ENCODE results near the gene WNT8A.

The WNT8A gene

GRCh38 chr5:138096363-138096762 lies 12.5 kb downstream of the WNT8A start:
- TF ChIP-seq MYC (IDR thresholded peaks at IDR 0.05; ENCODE audit: low read depth, low read length) (no peak), POLR2A (IDR thresholded peaks at IDR 0.05; ENCODE audit: extremely low read depth, insufficient read length) (no peak)
- DNase-seq (ENCODE audit: low read depth): peak; percentile 18
- H3K4me3 ChIP-seq (ENCODE audit: low read depth, low read length): no peak overlapping the region

- TF ChIP-seq POLR2A (IDR thresholded peaks at IDR 0.05; ENCODE audit: extremely low read depth, insufficient read length): no peak
- no peak for TF ChIP-seq MAX (IDR thresholded peaks at IDR 0.05; ENCODE audit: low read depth, low read length)
- TF ChIP-seq MYC (IDR thresholded peaks at IDR 0.05; ENCODE audit: low read depth, low read length): no peak
- TF ChIP-seq CTCF (IDR thresholded peaks at IDR 0.05; ENCODE audit: low read depth, low read length): no peak
- no peak for DNase-seq (ENCODE audit: low read depth)
- H3K4me3 ChIP-seq (ENCODE audit: low read depth, low read length): no peak overlapping the region
These were observed 13.4 kb downstream of the WNT8A start for GRCh38 chr5:138096997-138097828.

GRCh38 chr5:138102454-138103318 lies 18.9 kb downstream of the WNT8A start:
- no peak overlapping the region for H3K4me3 ChIP-seq (ENCODE audit: low read depth, low read length)
- TF ChIP-seq POLR2A (IDR thresholded peaks at IDR 0.05; ENCODE audit: extremely low read depth, insufficient read length) (no peak), CTCF (IDR thresholded peaks at IDR 0.05; ENCODE audit: low read depth, low read length) (no peak), MAX (IDR thresholded peaks at IDR 0.05; ENCODE audit: low read depth, low read length) (no peak), MYC (IDR thresholded peaks at IDR 0.05; ENCODE audit: low read depth, low read length) (no peak)
- peak; percentile 50 for DNase-seq (ENCODE audit: low read depth)

- DNase-seq (ENCODE audit: low read depth): no peak
- H3K4me3 ChIP-seq (ENCODE audit: low read depth, low read length): no peak overlapping the region
- TF ChIP-seq POLR2A (IDR thresholded peaks at IDR 0.05; ENCODE audit: extremely low read depth, insufficient read length) (no peak), CTCF (IDR thresholded peaks at IDR 0.05; ENCODE audit: low read depth, low read length) (no peak), MYC (IDR thresholded peaks at IDR 0.05; ENCODE audit: low read depth, low read length) (no peak), MAX (IDR thresholded peaks at IDR 0.05; ENCODE audit: low read depth, low read length) (no peak)
These were observed 19.4 kb downstream of the WNT8A start for GRCh38 chr5:138103319-138103637.

GRCh38 chr5:138105709-138106108 lies 21.9 kb downstream of the WNT8A start:
- no peak overlapping the region for H3K4me3 ChIP-seq (ENCODE audit: low read depth, low read length)
- TF ChIP-seq MYC (IDR thresholded peaks at IDR 0.05; ENCODE audit: low read depth, low read length) (no peak), CTCF (IDR thresholded peaks at IDR 0.05; ENCODE audit: low read depth, low read length) (no peak), MAX (IDR thresholded peaks at IDR 0.05; ENCODE audit: low read depth, low read length) (no peak), POLR2A (IDR thresholded peaks at IDR 0.05; ENCODE audit: extremely low read depth, insufficient read length) (no peak)
- DNase-seq (ENCODE audit: low read depth): no peak

- no peak for DNase-seq (ENCODE audit: low read depth)
- no peak overlapping the region for H3K4me3 ChIP-seq (ENCODE audit: low read depth, low read length)
- no peak for TF ChIP-seq POLR2A (IDR thresholded peaks at IDR 0.05; ENCODE audit: extremely low read depth, insufficient read length)
- TF ChIP-seq CTCF (IDR thresholded peaks at IDR 0.05; ENCODE audit: low read depth, low read length): no peak
- no peak for TF ChIP-seq MYC (IDR thresholded peaks at IDR 0.05; ENCODE audit: low read depth, low read length)
- no peak for TF ChIP-seq MAX (IDR thresholded peaks at IDR 0.05; ENCODE audit: low read depth, low read length)
These were observed 23.4 kb downstream of the WNT8A start for GRCh38 chr5:138107213-138107612.
